Astrocyte (in vitro differentiated cells and primary cell): ENCODE measurements around the gene EYS. TPM values are rescaled to one million over a fixed set of nuclear protein-coding genes. Genes with fewer than 3 reads are reported as not detected.
A peak's percentile ranks its signal among the peaks of the same experiment; 100 is the strongest.

Source experiments
- DNase-seq: peaks from one replicate; pipeline ENCODE4 v3.0.0-alpha.2; 2010; ENCODE audit warnings: low read depth
- FAIRE-seq: peaks from 2 replicates; lab custom pipeline; 2011; peaks lifted over from hg19 to GRCh38; lab: Jason Lieb, UNC
- H2AFZ ChIP-seq: 2 replicates; pipeline ENCODE4 v1.6.0; 2012; ENCODE audit warnings: low read depth, low read length, inconsistent platforms
- H3K27ac ChIP-seq: 2 replicates; pipeline ENCODE4 v1.5.1; 2011; ENCODE audit warnings: low read depth, low read length, inconsistent platforms
- H3K27me3 ChIP-seq: 2 replicates; pipeline ENCODE4 v1.6.0; 2011; ENCODE audit warnings: low read length, inconsistent platforms; ENCODE audit not compliant: insufficient read depth
- H3K36me3 ChIP-seq: 2 replicates; pipeline ENCODE4 v1.5.1; 2011; ENCODE audit warnings: low read length, inconsistent platforms; ENCODE audit not compliant: insufficient read depth
- H3K4me1 ChIP-seq: 2 replicates; pipeline ENCODE4 v1.5.1; 2011; ENCODE audit warnings: low read length, inconsistent platforms; ENCODE audit not compliant: insufficient read depth
- H3K4me2 ChIP-seq: 2 replicates; pipeline ENCODE4 v1.6.0; 2012; ENCODE audit warnings: low read length, inconsistent platforms
- H3K4me3 ChIP-seq: 2 replicates; pipeline ENCODE4 v1.5.1; 2011; ENCODE audit warnings: low read depth, mild to moderate bottlenecking, low read length, inconsistent platforms; ENCODE audit not compliant: insufficient read depth
- H3K79me2 ChIP-seq: 2 replicates; pipeline ENCODE4 v1.6.0; 2012; ENCODE audit warnings: mild to moderate bottlenecking, low read length, inconsistent platforms; ENCODE audit not compliant: insufficient read depth
- H3K9ac ChIP-seq: 2 replicates; pipeline ENCODE4 v1.6.0; 2012; ENCODE audit warnings: mild to moderate bottlenecking, low read length, inconsistent platforms
- H3K9me3 ChIP-seq: 2 replicates; pipeline ENCODE4 v1.5.1; 2012; ENCODE audit warnings: low read depth, mild to moderate bottlenecking, low read length, inconsistent platforms; ENCODE audit not compliant: insufficient read depth
- H4K20me1 ChIP-seq: 2 replicates; pipeline ENCODE4 v1.6.0; 2012; ENCODE audit warnings: low read length, inconsistent platforms; ENCODE audit not compliant: insufficient read depth
- H3K27ac Mint-ChIP-seq: one replicate; pipeline ENCODE4 v1.8.0; 2021; ENCODE audit warnings: mild to moderate bottlenecking, mixed read lengths; ENCODE audit not compliant: unreplicated experiment
- H3K27me3 Mint-ChIP-seq: one replicate; pipeline ENCODE4 v1.8.0; 2021; ENCODE audit warnings: low read depth, mixed read lengths; ENCODE audit not compliant: unreplicated experiment
- H3K36me3 Mint-ChIP-seq: one replicate; pipeline ENCODE4 v1.8.0; 2021; ENCODE audit warnings: low read depth, mixed read lengths; ENCODE audit not compliant: unreplicated experiment
- H3K4me1 Mint-ChIP-seq: one replicate; pipeline ENCODE4 v1.8.0; 2021; ENCODE audit warnings: low read depth, mixed read lengths; ENCODE audit not compliant: unreplicated experiment
- H3K4me3 Mint-ChIP-seq: one replicate; pipeline ENCODE4 v1.8.0; 2021; ENCODE audit warnings: mild to moderate bottlenecking, moderate library complexity, mixed read lengths; ENCODE audit not compliant: unreplicated experiment
- H3K9me3 Mint-ChIP-seq: one replicate; pipeline ENCODE4 v1.8.0; 2021; ENCODE audit warnings: mild to moderate bottlenecking, mixed read lengths; ENCODE audit not compliant: unreplicated experiment
- EZH2 ChIP-seq: IDR thresholded peaks from 2 replicates; pipeline ENCODE4 v1.6.1; 2012; ENCODE audit warnings: mild to moderate bottlenecking, low read length, inconsistent platforms; ENCODE audit not compliant: insufficient read depth
- total RNA-seq: library from RNA; stranded (reverse); gene quantifications from 2 replicates; pipeline ENCODE4 v1.2.1, GENCODE V29; 2021
- TF ChIP-seq, protein P1 (sequence below): IDR thresholded peaks from 2 replicates; pipeline ENCODE4 v1.5.1; 2011; ENCODE audit warnings: low read depth, mild to moderate bottlenecking, inconsistent platforms, low read length, moderate library complexity; ENCODE audit not compliant: insufficient read depth

Gene EYS
- total RNA-seq, 1 donor from 2014 or later = 0.16 TPM

DNA sequence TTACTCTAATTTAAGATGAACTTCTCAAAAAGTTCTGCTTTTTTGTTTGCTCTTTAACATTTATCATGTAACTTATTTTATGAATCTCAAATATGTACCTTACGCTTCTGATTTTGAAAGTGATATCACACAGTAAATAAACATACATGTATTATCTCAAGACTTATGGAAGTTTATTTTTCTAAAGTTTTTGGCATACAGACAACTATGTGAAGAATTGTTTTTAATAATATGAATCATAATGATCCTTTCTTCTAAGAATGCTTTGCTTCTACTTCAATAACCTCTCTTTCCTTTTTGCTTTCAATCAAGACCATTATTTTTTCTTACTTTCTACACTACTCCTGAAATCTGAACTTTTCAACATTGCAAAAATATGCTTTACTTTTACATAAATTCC, 816.4 kb downstream of the EYS start:
- Mint-ChIP-seq H3K4me1 (no peaks in the 10 kb centered on the region), H3K4me3 (no peak overlapping the region), H3K9me3 (no peaks in the 10 kb centered on the region), H3K27ac (no peak overlapping the region), H3K27me3 (no peaks in the 10 kb centered on the region), H3K36me3 (no peaks in the 10 kb centered on the region)
- no peak overlapping the region for H2AFZ ChIP-seq
- peak; percentile 42 for DNase-seq
- H4K20me1 ChIP-seq = no peaks in the 10 kb centered on the region
- H3K27ac ChIP-seq = no peak overlapping the region
- no peaks in the 10 kb centered on the region for H3K9me3 ChIP-seq
- no peak overlapping the region for H3K4me3 ChIP-seq
- FAIRE-seq = no peak
- no peak for TF ChIP-seq EZH2
- TF ChIP-seq, protein P1, sequence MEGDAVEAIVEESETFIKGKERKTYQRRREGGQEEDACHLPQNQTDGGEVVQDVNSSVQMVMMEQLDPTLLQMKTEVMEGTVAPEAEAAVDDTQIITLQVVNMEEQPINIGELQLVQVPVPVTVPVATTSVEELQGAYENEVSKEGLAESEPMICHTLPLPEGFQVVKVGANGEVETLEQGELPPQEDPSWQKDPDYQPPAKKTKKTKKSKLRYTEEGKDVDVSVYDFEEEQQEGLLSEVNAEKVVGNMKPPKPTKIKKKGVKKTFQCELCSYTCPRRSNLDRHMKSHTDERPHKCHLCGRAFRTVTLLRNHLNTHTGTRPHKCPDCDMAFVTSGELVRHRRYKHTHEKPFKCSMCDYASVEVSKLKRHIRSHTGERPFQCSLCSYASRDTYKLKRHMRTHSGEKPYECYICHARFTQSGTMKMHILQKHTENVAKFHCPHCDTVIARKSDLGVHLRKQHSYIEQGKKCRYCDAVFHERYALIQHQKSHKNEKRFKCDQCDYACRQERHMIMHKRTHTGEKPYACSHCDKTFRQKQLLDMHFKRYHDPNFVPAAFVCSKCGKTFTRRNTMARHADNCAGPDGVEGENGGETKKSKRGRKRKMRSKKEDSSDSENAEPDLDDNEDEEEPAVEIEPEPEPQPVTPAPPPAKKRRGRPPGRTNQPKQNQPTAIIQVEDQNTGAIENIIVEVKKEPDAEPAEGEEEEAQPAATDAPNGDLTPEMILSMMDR = no peak
- no peaks in the 10 kb centered on the region for H3K79me2 ChIP-seq
- peak overlapping the region; percentile 60 for H3K4me2 ChIP-seq
- H3K27me3 ChIP-seq = no peaks in the 10 kb centered on the region
- no peak overlapping the region for H3K9ac ChIP-seq
- H3K36me3 ChIP-seq = no peaks in the 10 kb centered on the region
- H3K4me1 ChIP-seq = peaks cover 6% of the 10 kb centered on the region

- TF ChIP-seq, protein P1 = no peak
- TF ChIP-seq EZH2 = no peak
- Histone ChIP-seq H3K9ac (no peak overlapping the region), H2AFZ (no peak overlapping the region), H3K27ac (no peak overlapping the region), H3K27me3 (no peaks in the 10 kb centered on the region), H3K79me2 (no peaks in the 10 kb centered on the region), H3K4me2 (no peak overlapping the region), H3K9me3 (no peaks in the 10 kb centered on the region), H3K4me1 (peaks cover 6% of the 10 kb centered on the region), H3K36me3 (no peaks in the 10 kb centered on the region), H3K4me3 (no peak overlapping the region), H4K20me1 (no peaks in the 10 kb centered on the region)
- H3K9me3 Mint-ChIP-seq = no peaks in the 10 kb centered on the region
- H3K27me3 Mint-ChIP-seq = no peaks in the 10 kb centered on the region
- no peak overlapping the region for H3K4me3 Mint-ChIP-seq
- no peak for FAIRE-seq
- H3K36me3 Mint-ChIP-seq = no peaks in the 10 kb centered on the region
- DNase-seq = no peak
- H3K27ac Mint-ChIP-seq = no peak overlapping the region
- H3K4me1 Mint-ChIP-seq = no peaks in the 10 kb centered on the region
Observed at GRCh38 chr6:64889144-64889543, 817.9 kb downstream of the EYS start.

GRCh38 chr6:64874776-64875175, 832.2 kb downstream of the EYS start:
- Histone ChIP-seq H3K4me2 (no peak overlapping the region), H3K79me2 (no peaks in the 10 kb centered on the region), H3K27me3 (no peaks in the 10 kb centered on the region), H3K4me3 (no peak overlapping the region), H3K27ac (no peak overlapping the region), H2AFZ (no peak overlapping the region), H3K36me3 (no peaks in the 10 kb centered on the region), H3K9ac (no peak overlapping the region), H4K20me1 (no peaks in the 10 kb centered on the region), H3K9me3 (no peaks in the 10 kb centered on the region), H3K4me1 (no peaks in the 10 kb centered on the region)
- TF ChIP-seq, protein P1 = no peak
- no peak for TF ChIP-seq EZH2
- FAIRE-seq (no peak), DNase-seq (no peak)
- H3K36me3 Mint-ChIP-seq = no peaks in the 10 kb centered on the region
- no peaks in the 10 kb centered on the region for H3K4me1 Mint-ChIP-seq
- no peak overlapping the region for H3K27ac Mint-ChIP-seq
- no peaks in the 10 kb centered on the region for H3K9me3 Mint-ChIP-seq
- no peaks in the 10 kb centered on the region for H3K27me3 Mint-ChIP-seq
- no peak overlapping the region for H3K4me3 Mint-ChIP-seq
